Erythroblast (primary cell): ENCODE data around the gene SCN9A.

Experiments
- GATA1 ChIP-seq: IDR thresholded peaks from 2 replicates; pipeline ENCODE4 v1.6.1; 2011; ENCODE audit warnings: low read depth, mild to moderate bottlenecking, control low read depth, low read length, moderate library complexity
- POLR2A ChIP-seq: IDR thresholded peaks from 2 replicates; pipeline ENCODE4 v1.6.1; 2011; ENCODE audit warnings: mild to moderate bottlenecking, low read length

GRCh38 chr2:166413255-166413654, 37.5 kb upstream of the SCN9A start:
- TF ChIP-seq POLR2A (no peak), GATA1 (no peak)
